Effector memory CD4-positive, alpha-beta T cell (primary cell): Measurements from ENCODE around the gene BABAM2.

Experiments used
- DNase-seq, 3 donors: peaks; one replicate each; pipeline ENCODE4 v3.0.0-alpha.2; 2020
- H3K27ac ChIP-seq: 2 replicates; pipeline ENCODE4 v1.7.0; 2013; ENCODE audit warnings: mild to moderate bottlenecking, low read length, moderate library complexity; ENCODE audit not compliant: insufficient read depth, poor library complexity, severe bottlenecking
- H3K27me3 ChIP-seq: replicated peaks from 2 replicates; pipeline ENCODE4 v1.7.0; 2013; ENCODE audit warnings: mild to moderate bottlenecking, low read length; ENCODE audit not compliant: insufficient read depth, control insufficient read depth, poor library complexity, severe bottlenecking
- H3K36me3 ChIP-seq: 2 replicates; pipeline ENCODE4 v1.7.0; 2013; ENCODE audit warnings: mild to moderate bottlenecking, low read length, moderate library complexity; ENCODE audit not compliant: control insufficient read depth, insufficient read depth
- H3K4me1 ChIP-seq: 2 replicates; pipeline ENCODE4 v1.7.0; 2013; ENCODE audit warnings: low read length, mild to moderate bottlenecking; ENCODE audit not compliant: control insufficient read depth, insufficient read depth, poor library complexity, severe bottlenecking
- H3K4me3 ChIP-seq: 2 replicates; pipeline ENCODE4 v1.7.0; 2013; ENCODE audit warnings: low read length, low read depth, mild to moderate bottlenecking; ENCODE audit not compliant: insufficient read depth, poor library complexity, severe bottlenecking
- H3K9me3 ChIP-seq: 2 replicates; pipeline ENCODE4 v1.7.0; 2013; ENCODE audit warnings: mild to moderate bottlenecking, low read length, moderate library complexity; ENCODE audit not compliant: control insufficient read depth

BABAM2 gene

DNA sequence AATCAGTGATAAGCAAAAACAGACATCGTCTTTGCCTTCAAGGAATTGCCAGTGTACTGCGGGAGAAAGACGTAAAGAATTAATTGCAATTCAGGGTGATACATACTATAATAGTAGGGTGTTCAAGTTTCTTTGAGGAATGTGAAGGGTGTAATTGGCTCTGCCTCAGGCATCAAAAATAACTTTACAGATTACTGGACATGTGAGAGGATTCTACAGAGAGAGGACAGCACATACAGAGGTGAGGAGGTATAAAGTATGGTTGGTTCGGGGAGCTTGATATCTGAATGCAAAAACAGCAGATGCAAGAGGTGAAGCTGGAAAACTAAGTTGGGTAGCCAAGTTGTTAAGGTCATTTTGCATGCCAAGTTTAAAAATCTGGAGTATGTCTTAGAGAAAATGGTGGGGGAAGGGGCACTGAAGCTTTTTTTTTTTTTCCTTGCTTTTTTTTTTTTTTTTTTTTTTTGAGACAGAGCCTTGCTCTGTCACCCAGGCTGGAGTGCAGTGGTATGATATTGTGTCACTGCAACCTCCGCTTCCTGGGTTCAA, 274.6 kb downstream of the BABAM2 start:
- H3K27me3 ChIP-seq: no peaks in the 10 kb centered on the region
- H3K4me3 ChIP-seq: no peak overlapping the region
- DNase-seq: no peak
- H3K27ac ChIP-seq: no peak overlapping the region
- no peaks in the 10 kb centered on the region for H3K4me1 ChIP-seq
- no peaks in the 10 kb centered on the region for H3K9me3 ChIP-seq
- no peaks in the 10 kb centered on the region for H3K36me3 ChIP-seq

DNA sequence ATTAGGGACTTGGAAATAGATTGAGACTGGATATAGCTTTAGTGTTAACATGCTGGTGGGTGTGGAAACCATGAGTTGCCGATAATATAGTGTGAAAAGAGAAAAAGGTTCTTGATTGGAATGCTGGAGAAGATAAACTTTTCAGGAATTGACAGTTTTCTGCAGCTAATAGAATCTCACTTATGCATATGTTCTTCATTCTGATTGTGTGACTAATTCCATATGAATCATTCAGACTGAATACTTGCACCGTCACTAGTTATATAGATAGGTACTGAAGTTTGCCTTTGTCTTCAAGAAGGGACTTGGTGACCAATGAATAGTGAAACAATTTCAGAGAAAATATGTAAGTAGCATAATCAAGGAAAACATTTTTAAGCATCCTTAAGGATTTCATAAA, 276.4 kb downstream of the BABAM2 start:
- H3K27ac ChIP-seq: no peak overlapping the region
- H3K36me3 ChIP-seq: no peaks in the 10 kb centered on the region
- no peaks in the 10 kb centered on the region for H3K27me3 ChIP-seq
- no peak for DNase-seq
- no peak overlapping the region for H3K4me3 ChIP-seq
- H3K9me3 ChIP-seq: no peaks in the 10 kb centered on the region
- H3K4me1 ChIP-seq: no peaks in the 10 kb centered on the region

DNA sequence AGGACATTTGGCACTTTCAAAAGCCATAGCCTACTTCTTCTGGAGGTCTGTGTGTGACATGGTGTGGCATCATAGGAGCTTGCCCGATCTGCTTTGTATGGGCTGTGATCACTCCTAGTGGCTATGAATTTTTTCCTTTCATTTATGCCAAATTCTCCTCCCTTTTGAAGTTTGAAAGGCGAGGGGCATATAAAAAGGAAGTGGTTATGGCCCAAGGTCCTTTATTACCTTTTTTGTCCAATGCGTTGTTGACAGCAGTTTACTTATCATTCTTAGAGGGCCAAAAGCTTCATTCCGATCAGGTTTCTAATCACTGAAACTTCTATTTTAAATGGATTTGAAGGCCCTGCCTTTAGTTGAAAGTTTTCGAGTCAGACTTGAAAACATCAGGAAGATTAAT, 277.8 kb downstream of the BABAM2 start:
- Histone ChIP-seq H3K36me3 (no peaks in the 10 kb centered on the region), H3K4me3 (no peak overlapping the region), H3K4me1 (no peaks in the 10 kb centered on the region), H3K27me3 (no peaks in the 10 kb centered on the region), H3K27ac (no peak overlapping the region), H3K9me3 (no peaks in the 10 kb centered on the region)
- no peak for DNase-seq

DNA sequence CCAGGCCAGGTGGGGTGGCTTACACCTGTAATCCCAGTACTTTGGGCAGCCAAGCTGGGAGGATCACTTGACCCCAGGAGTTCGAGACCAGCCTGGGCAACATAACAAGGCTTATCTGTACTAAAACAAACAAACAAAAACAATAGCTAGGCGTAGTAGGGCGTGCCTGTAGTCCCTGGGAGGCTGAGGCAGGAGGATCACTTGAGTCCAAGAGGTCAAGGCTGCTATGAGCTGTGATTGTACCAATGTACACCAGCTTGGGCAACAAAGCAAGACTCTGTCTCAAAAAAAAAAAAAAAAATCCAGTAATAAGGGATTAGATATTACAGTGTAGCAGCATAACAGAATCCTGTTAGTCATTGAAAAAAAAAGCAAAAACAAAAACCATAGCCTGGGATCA, 279.0 kb downstream of the BABAM2 start:
- no peak overlapping the region for H3K27ac ChIP-seq
- DNase-seq: no peak
- H3K27me3 ChIP-seq: no peaks in the 10 kb centered on the region
- H3K9me3 ChIP-seq: no peaks in the 10 kb centered on the region
- H3K4me1 ChIP-seq: no peaks in the 10 kb centered on the region
- H3K36me3 ChIP-seq: no peaks in the 10 kb centered on the region
- H3K4me3 ChIP-seq: no peak overlapping the region

DNA sequence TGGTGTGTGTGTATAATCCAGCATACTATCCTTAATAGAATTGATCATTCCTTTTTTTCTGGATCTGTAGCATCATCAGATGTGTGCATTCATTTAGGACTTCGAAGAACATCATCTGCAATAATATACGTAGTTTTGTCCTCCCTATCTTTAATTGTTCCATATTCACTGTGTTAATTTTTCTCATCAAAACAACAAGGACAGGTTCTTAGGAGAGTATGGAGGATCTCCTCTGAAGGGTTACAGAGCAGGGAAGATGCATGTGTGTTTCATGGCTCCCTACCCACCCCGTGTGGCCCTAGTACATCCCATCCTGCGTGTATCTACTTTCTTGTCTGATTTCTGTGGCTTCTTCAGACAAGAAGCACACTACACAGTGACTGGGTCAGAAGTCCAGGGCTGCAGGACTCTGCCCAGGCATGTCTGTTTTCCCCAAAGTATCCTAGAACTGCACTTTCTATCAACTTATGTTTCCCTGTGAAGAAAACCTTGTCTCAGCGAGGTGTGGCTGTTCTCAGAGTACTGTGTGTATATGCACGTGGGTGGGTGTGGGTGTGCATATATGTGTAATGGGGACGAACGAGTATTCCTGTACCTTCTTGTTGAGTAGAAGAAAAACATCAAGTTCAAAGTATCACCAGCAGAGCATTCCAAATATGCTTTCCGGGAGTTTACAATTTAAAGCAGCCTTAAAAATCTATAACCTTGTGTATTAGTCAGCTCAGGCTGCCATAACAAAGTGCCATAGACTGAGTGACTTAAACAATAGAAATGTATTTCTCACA, 281.8 kb downstream of the BABAM2 start:
- Histone ChIP-seq H3K4me1 (no peaks in the 10 kb centered on the region), H3K4me3 (no peak overlapping the region), H3K36me3 (no peaks in the 10 kb centered on the region), H3K9me3 (no peaks in the 10 kb centered on the region), H3K27ac (no peak overlapping the region), H3K27me3 (no peaks in the 10 kb centered on the region)
- DNase-seq: no peak

DNA sequence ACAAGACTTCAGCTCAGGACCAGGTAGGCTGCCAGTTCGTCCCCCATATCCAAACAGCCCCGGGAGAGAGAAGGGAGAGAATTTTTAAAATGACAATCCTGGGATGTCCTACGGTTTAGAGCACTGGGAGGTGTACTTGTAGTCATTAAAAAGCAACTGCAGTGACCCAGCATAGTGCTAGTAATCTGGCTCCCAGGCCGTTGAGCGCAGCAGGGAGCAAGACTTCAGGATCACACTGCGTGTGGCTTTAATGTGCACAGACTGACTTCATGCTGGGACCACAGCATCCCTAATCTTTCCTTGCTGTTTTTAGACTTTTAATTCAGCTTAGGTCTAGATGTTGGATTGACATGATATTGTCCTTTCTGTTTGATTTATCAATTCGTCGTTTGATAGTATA, 282.8 kb downstream of the BABAM2 start:
- DNase-seq: no peak
- no peaks in the 10 kb centered on the region for H3K9me3 ChIP-seq
- no peak overlapping the region for H3K4me3 ChIP-seq
- no peak overlapping the region for H3K27ac ChIP-seq
- H3K36me3 ChIP-seq: no peaks in the 10 kb centered on the region
- no peaks in the 10 kb centered on the region for H3K27me3 ChIP-seq
- H3K4me1 ChIP-seq: no peaks in the 10 kb centered on the region

DNA sequence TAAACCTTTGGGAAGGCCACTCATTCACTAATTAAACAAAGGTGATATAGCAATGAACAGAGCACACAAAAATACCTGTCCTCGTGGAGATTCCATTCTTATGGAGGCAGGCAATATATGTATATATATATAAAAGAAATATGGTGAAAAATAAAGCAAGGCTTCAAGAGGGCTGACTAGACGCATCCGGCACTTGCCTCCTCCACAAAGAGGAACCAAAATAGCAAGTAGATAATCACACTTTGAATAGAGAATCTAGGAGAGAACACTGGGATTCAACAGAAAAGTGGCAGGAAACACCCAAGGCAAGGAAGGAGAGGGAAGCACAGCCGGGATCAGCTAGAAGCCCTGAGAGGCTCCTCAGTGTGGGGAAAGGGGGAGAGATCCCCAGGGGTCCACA, 283.7 kb downstream of the BABAM2 start:
- Histone ChIP-seq H3K9me3 (no peaks in the 10 kb centered on the region), H3K4me3 (no peak overlapping the region), H3K27me3 (no peaks in the 10 kb centered on the region), H3K36me3 (no peaks in the 10 kb centered on the region), H3K27ac (no peak overlapping the region), H3K4me1 (no peaks in the 10 kb centered on the region)
- no peak for DNase-seq

DNA sequence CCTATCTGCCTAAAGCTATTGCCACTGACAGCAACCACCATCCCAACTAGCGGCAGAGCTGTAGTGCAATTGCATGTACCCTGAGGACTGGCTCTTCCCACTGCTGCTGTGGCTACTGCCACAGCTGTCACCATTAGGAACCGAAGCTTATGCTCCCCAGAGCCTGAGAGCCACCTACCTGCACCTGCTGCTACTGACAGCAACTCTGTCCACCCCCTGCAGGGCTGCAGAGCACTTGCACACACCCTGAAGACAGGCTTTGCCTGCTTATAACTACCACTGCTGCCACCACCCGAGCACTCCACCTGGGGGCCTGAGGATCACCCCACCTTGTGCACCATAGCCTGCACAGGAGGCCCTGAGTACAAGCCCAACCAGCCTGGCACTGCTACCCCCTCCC, 284.5 kb downstream of the BABAM2 start:
- Histone ChIP-seq H3K4me3 (no peak overlapping the region), H3K4me1 (no peaks in the 10 kb centered on the region), H3K27me3 (no peaks in the 10 kb centered on the region), H3K9me3 (no peaks in the 10 kb centered on the region), H3K36me3 (no peaks in the 10 kb centered on the region), H3K27ac (no peak overlapping the region)
- DNase-seq: no peak

DNA sequence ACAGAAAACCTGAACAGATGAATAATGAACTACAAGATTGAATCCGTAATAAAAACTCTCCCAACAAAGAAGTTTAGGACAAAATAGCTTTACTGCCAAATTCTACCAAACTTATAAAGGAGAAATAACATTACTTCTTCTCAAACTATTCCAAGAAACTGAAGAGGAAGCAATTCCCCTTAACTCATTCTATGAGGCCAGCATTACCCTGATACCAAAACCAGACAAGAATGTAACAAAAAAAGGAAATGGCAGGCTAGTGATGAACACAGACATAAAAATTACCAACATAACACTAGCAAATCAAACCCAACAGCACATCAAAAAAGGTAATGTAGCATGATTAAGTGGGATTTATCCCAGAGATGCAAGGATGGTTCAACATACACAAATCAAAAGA, 288.4 kb downstream of the BABAM2 start:
- DNase-seq: no peak
- H3K27me3 ChIP-seq: no peaks in the 10 kb centered on the region
- H3K36me3 ChIP-seq: no peaks in the 10 kb centered on the region

DNA sequence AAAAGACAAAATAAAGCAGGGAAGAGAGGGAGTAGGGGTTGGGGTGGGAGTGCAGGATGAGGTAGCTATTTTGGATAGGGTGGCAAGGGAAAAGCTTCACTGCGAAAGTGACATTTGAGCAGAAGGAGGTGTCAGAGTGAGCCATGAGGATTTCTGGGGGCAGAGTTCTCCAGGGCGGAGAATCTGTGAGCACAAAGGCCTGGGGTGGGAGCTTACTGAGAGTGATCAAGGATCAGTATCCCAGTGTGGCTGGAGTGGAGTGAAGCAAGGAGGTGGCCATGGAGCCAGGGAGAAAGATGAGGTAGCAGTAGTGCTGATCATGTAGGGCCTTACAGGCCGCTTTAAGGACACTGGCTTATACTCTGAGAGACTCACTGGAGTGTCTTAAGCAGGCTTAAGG, 291.3 kb downstream of the BABAM2 start:
- Histone ChIP-seq H3K9me3 (no peaks in the 10 kb centered on the region), H3K27me3 (no peaks in the 10 kb centered on the region), H3K4me3 (no peak overlapping the region), H3K36me3 (no peaks in the 10 kb centered on the region), H3K27ac (no peak overlapping the region), H3K4me1 (no peaks in the 10 kb centered on the region)
- DNase-seq: no peak

More for the DNA sequence above, 288.4 kb downstream of the BABAM2 start:
- H3K9me3 ChIP-seq: no peaks in the 10 kb centered on the region
- no peaks in the 10 kb centered on the region for H3K4me1 ChIP-seq
- H3K27ac ChIP-seq: no peak overlapping the region
- no peak overlapping the region for H3K4me3 ChIP-seq
